GM21515 (cell line): Measurements from ENCODE around the gene CDK3.
"Not testable (repeated sequence)": the region's sequence is repeated elsewhere in the genome, so short reads cannot be mapped to it uniquely, and the experiment has no call there.

Experiments used
- ATAC-seq: cut with Tn5 transposase; IDR thresholded peaks from one replicate; pipeline ENCODE4 v1.9.1; 2021; ENCODE audit not compliant: unreplicated experiment

The CDK3 gene

GRCh38 chr17:76000755-76001521, at the start of gene CDK3:
CDK3 (plus strand) TSS chr17:76000855; CDS start chr17:76001426, 571 bp downstream.
- ATAC-seq = no peak

DNA sequence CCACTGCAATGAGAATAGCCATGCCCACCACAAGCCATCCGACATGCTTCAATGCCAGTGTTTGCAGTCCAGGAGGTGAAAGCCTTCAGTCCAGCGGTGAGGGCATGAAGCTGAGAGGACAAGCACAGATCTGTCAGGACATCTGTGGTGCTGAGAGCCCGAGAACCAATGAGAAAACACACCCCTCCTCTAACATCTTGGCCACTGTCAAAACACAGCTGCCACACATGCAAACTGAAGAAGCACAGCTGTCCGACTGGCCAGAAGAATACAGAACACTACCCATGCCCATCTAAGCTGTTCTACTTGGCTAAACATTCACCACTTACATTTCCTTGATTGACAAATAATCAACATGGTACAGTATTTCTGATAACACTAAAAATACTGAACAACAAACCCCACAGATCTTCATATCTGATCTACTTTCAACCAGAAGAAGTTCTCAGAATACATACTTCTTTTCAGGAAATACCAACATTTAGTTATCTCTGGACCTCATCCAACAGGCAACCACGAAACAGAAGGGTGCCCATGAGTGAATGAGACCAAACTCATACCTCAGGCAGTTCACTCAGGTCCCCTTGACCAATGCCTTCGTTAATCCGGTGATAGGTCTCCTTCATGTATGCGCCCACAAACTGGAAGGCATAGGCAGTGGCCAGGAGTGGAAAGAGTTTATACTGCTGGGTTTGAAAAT, 49.6 kb upstream of the CDK3 start:
- no peak for ATAC-seq

GRCh38 chr17:75959051-75959838, 41.4 kb upstream of the CDK3 start:
- no peak for ATAC-seq

- no peak for ATAC-seq
Observed at GRCh38 chr17:75959839-75960511, 40.7 kb upstream of the CDK3 start.

GRCh38 chr17:75965468-75965867, 35.2 kb upstream of the CDK3 start:
- no peak for ATAC-seq

GRCh38 chr17:75969044-75969443, 31.6 kb upstream of the CDK3 start:
- ATAC-seq = not testable (repeated sequence)

GRCh38 chr17:75970011-75970523, 30.6 kb upstream of the CDK3 start:
- ATAC-seq = no peak

DNA sequence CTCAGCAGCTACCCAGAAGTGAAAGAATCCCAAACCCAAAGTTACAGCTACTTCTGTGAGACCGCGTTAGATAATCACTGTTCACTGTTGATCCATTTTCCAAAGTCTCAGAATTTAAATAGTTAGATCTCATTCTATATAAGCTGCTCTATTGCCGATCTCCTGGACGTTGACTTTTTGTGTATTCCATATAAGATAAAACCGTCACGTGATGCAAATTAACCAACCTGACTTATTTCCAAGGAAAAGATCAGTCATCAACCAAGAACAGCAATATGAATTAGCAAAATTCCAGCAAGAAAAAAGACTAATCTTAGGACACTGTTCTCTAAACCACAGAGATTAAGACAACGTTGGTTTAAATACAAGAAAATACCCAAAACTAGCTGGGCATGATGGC, 30.0 kb upstream of the CDK3 start:
- ATAC-seq = no peak

DNA sequence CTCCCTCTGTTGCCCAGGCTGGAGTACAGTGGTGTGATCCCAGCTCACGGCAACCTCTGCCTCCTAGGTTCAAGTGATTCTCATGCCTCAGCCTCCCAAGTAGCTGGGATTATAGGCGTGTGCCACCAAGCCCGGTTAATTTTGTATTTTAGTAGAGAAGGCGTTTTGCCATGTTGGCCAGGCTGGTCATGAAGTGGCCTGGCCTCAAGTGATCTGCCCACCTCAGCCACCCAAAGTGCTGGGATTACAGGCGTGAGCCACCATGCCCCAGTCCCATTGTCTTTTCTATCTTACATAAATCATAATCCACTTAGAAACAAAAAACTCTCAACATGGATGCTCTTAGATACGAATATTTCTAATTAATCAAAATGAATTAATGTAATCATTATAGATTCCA, 25.5 kb upstream of the CDK3 start:
- not testable (repeated sequence) for ATAC-seq

DNA sequence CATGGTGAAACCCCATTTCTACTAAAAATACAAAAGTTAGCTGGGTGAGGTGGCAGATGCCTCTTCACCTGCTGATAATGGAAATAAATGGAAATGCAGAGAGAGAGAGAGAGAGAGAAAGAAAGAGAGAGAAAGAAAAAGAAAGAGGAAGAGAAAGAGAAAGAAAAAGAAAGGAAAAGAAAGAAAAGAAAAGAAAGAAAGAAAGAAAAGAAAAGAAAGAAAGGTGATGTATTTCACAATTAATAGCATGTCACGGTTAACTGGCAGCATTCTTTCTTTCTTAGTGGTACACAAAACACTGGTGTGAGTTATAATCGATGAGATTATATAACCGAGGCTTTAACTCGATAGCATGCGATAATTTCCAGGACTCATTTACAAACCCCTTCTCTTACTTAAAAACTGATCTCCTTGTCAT, 24.9 kb upstream of the CDK3 start:
- ATAC-seq = no peak

GRCh38 chr17:75976175-75976848, 24.3 kb upstream of the CDK3 start:
- ATAC-seq = no peak

GRCh38 chr17:75978938-75979704, 21.5 kb upstream of the CDK3 start, which contains the start of the genes ACOX1 and TEN1:
ACOX1 (minus strand) TSS chr17:75979166; CDS start chr17:75979073, 93 bp downstream.
TEN1 (plus strand) TSS chr17:75979240; CDS start chr17:75986193, 6,953 bp downstream.
- peak; percentile 90 for ATAC-seq

GRCh38 chr17:75979705-75980187, 20.9 kb upstream of the CDK3 start:
- ATAC-seq = no peak

DNA sequence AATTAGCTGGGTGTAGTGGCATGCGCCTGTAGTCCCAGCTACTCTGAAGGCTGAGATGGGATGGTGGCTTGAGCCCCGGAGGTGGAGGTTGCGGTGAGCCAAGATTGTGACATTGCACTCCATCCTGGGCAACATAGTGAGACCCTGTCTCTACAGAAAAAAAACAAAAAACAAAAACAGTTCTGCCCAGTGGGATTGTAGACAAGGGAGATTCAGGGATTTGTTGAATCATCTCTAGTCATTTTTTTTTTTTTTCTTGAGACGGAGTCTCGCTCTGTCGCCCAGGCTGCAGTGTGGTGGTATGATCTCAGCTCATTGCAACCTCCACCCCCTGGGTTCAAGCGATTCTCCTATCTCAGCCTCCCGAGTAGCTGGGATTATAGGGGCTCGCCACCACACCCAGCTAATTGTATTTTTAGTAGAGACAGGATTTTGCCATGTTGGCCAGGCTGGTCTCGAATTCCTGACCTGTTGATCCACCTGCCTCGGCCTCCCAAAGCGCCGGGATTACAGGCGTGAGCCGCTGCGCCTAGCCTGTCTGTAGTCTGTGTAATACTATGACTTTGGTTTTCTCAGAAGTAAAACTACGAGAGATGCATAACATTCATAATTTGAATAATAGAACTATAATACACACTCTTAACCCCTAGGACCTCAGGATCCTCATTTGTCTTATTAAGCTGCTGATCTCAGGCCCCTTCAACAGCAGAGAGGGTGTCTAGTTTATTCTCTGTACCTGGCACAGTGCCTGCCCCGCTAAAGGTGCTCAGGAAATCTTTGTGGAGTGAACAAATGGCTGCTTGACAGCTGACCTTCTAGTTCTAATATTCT, 20.3 kb upstream of the CDK3 start:
- no peak for ATAC-seq

GRCh38 chr17:75981019-75981615, 19.5 kb upstream of the CDK3 start:
- no peak for ATAC-seq

DNA sequence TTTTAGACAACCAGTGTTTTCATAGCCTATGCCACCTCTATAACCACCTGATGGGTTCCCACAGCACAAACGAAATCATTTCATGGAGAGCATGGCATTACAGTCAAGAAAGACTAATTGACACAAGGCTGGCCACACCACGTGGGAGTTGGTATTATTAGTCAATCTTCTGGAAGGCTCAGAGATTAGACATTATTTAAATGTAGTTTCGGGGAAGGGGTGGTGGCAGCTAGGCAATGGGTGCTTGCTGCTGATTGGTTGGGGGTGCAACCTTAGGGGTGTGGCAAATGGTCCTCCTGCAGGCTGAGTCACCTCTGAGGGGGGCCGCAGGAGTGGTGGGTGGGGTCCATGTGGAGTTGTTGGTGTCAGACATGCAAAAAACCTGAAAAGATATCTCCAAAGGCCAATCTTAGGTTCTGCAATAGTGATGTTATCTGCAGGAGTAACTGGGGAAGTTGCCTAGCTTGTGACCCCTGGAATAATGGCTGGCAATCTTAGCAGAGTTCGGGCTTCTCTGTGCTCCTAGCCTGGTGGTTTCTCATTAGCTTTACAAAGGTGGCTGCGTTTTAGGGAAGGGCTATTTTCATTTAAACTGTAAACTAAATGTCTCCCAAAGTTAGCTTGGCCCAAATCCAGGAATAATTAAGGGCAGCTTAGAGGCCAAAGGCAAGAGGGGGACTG, 17.0 kb upstream of the CDK3 start:
- no peak for ATAC-seq

DNA sequence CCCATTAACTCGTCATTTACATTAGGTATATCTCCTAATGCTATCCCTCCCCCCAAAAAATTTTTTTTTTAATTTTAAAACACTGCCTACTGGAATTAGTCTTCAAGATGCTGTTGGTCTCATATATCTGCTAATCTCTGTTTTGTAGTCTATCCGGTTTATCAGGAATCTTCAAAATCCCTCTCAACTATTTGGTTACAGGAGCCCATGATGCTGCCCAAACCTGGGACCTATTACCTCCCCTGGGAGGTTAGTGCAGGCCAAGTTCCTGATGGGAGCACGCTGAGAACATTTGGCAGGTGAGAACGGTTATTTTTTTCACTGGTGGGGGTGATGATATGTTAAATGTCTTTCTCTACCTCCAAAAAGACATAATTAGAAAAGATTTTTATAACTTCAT, 14.7 kb upstream of the CDK3 start:
- no peak for ATAC-seq
